Activated CD8-positive, alpha-beta T cell treated with anti-CD3 and anti-CD28 coated beads, Interleukin-2, amount 10 ng/mL, durations not matched to agents 7 days and 5 days (primary cell): ENCODE data around the gene ARHGAP26. TPM values are rescaled to one million over a fixed set of nuclear protein-coding genes. Genes with fewer than 3 reads are reported as not detected.
A peak's percentile ranks its signal among the peaks of the same experiment; 100 is the strongest.

ENCODE experiments used
- ATAC-seq: fragments of 150-1000 bp; cut with Tn5 transposase; one replicate; pipeline ENCODE4 v1.10.0; 2021; ENCODE audit warnings: moderate library complexity
- CTCF ChIA-PET: fragments of 350-600 bp; sonication (Branson Sonifier 250); formaldehyde crosslinking; loops from one replicate; lab custom pipeline; 2021; ENCODE audit warnings: antibody characterized with exemption; lab: Charles Lee
- POLR2A ChIA-PET: fragments of 350-600 bp; sonication (Branson Sonifier 250); formaldehyde crosslinking; loops from one replicate; lab custom pipeline; 2021; ENCODE audit warnings: antibody characterized with exemption; lab: Charles Lee
- DNase-seq: peaks from one replicate; pipeline ENCODE4 v3.0.0-alpha.2; 2020
- H3K27ac Mint-ChIP-seq: one replicate; pipeline ENCODE4 v1.8.0; 2021; ENCODE audit warnings: mild to moderate bottlenecking, mixed read lengths
- H3K27me3 Mint-ChIP-seq: one replicate; pipeline ENCODE4 v1.8.0; 2021; ENCODE audit warnings: low read depth, mixed read lengths
- H3K36me3 Mint-ChIP-seq: one replicate; pipeline ENCODE4 v1.8.0; 2021; ENCODE audit warnings: low read depth, mixed read lengths
- H3K4me1 Mint-ChIP-seq: one replicate; pipeline ENCODE4 v1.8.0; 2021; ENCODE audit warnings: low read depth, mixed read lengths
- H3K4me3 Mint-ChIP-seq: one replicate; pipeline ENCODE4 v1.8.0; 2021; ENCODE audit warnings: mild to moderate bottlenecking, mixed read lengths
- H3K9me3 Mint-ChIP-seq: one replicate; pipeline ENCODE4 v1.8.0; 2022; ENCODE audit warnings: mixed read lengths; ENCODE audit not compliant: insufficient read depth
- total RNA-seq, 2 experiments: library from RNA; stranded (reverse); gene quantifications; one replicate each; pipeline ENCODE4 v1.2.3, GENCODE V29; 2021

ARHGAP26 gene
- total RNA-seq, 2 experiments from 2014 or later, result 25.4 to 30.3 TPM

DNA sequence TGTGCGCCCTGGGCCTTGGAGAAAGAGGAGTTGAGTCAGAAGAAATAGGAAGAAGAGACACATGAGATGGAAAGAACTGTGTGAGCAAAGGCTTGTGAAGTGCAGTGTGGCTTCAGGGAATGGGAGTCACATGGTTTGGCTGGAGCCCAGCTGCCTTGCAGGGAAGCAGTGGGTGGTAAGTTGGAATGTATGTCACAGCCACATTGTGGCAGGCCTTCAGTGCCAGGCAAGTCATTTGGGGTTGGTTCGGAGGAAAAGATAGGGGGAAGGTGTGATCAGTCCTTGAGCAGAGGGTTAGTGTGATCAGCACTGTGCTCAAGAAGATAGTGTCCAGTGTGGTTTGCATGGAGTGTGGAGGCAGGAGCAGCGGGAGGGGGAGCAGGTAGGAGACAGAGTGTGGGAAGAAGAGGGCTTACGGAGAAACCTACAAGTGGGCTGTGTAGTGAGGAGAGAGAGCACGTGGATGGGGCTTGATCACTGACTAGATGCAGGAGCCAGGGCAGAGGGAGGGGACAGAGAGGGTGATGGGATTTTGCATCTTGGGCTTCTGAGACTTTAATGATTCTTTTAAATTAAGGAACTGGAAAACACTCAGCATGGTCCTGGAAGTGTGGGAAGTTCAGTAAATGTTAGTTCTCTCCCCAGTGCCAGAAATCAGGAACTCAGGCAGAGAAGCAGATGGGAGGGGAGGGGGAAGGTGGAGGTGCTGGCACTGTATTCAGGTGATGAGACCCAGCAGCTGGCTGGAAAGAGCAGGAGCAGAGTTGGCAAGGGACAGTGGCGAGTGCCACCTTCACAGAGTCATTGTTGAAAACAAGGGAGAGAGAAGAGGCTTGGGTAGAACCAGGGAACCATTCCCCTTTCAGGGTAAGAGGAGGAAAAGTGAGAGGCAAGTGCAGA lies 46.6 kb downstream of the ARHGAP26 start:
- POLR2A ChIA-PET, result no interaction called here
- H3K27me3 Mint-ChIP-seq, result no peaks in the 10 kb centered on the region
- ATAC-seq (no peak), DNase-seq (no peak)
- H3K27ac Mint-ChIP-seq, result peak overlapping the region; percentile 13
- CTCF ChIA-PET, result interaction anchor here (1.8 kb wide), 1 partner anchor 46 kb away, joined by 4 read pairs; the partner anchor contains the start of gene ARHGAP26
- H3K9me3 Mint-ChIP-seq, result no peaks in the 10 kb centered on the region
- peaks cover 9% of the 10 kb centered on the region for H3K36me3 Mint-ChIP-seq
- peaks cover 16% of the 10 kb centered on the region for H3K4me1 Mint-ChIP-seq
- H3K4me3 Mint-ChIP-seq, result no peak overlapping the region

DNA sequence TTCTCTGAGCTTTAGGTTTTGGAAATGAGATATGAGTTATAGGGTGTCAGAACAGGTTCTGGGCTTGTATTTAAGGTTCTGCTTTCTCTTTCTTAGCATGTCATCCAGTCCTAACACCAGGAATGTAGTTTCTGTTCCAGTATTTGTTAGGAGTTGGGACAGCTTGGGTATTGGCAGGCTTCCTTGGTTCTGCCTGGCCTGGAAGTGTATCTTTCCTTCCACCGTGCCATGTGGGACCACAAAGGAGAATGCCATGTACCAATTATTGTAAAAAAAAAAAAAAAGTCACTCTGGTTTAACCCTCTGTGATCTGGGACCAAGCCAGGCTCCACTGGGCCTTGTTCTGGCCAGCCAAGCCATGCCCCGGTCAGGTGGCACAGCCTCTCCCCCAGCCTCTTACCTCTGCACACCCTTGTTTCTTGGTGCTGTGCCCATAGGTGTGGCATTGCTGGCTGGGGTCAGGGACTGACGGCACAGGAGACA lies 47.8 kb downstream of the ARHGAP26 start:
- H3K27ac Mint-ChIP-seq, result no peak overlapping the region
- ChIA-PET CTCF (interaction anchor here (1.3 to 1.8 kb wide), 2 partner anchors 17 to 47 kb away, joined by 4 read pairs; partner anchors contain the start of gene ARHGAP26), POLR2A (no interaction called here)
- H3K4me3 Mint-ChIP-seq, result no peak overlapping the region
- H3K4me1 Mint-ChIP-seq, result peaks cover 16% of the 10 kb centered on the region
- DNase-seq (no peak), ATAC-seq (no peak)
- peaks cover 9% of the 10 kb centered on the region for H3K36me3 Mint-ChIP-seq
- no peaks in the 10 kb centered on the region for H3K9me3 Mint-ChIP-seq
- H3K27me3 Mint-ChIP-seq, result no peaks in the 10 kb centered on the region

DNA sequence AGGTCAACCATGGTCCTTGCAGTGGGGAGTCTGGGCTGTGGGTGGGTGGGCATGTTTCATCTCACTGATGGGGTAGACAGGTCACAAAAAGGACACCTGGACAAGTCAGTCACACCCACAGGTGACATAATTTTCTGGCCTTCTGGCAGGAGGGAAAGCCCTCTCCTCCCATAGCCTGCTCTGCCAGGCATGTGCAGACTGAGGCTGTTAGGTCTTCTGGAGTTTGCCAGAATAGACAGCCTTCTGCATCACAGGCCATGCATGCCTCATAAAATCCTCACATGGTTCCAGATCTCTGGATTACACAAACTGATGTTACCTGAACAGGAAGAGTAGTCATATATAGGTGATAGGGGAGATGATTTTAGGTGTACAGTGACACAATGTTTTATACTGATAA lies 49.1 kb downstream of the ARHGAP26 start:
- POLR2A ChIA-PET, result no interaction called here
- CTCF ChIA-PET, result interaction anchor here (0.7 to 0.8 kb wide), 2 partner anchors 26 to 106 kb away, joined by 3 to 4 read pairs; no protein-coding TSS in a partner anchor
- no peak for DNase-seq
- ATAC-seq, result no peak
- H3K27ac Mint-ChIP-seq, result no peak overlapping the region
- H3K4me3 Mint-ChIP-seq, result no peak overlapping the region
- H3K9me3 Mint-ChIP-seq, result no peaks in the 10 kb centered on the region
- no peaks in the 10 kb centered on the region for H3K27me3 Mint-ChIP-seq
- peaks cover 5% of the 10 kb centered on the region for H3K36me3 Mint-ChIP-seq
- peaks cover 27% of the 10 kb centered on the region for H3K4me1 Mint-ChIP-seq

DNA sequence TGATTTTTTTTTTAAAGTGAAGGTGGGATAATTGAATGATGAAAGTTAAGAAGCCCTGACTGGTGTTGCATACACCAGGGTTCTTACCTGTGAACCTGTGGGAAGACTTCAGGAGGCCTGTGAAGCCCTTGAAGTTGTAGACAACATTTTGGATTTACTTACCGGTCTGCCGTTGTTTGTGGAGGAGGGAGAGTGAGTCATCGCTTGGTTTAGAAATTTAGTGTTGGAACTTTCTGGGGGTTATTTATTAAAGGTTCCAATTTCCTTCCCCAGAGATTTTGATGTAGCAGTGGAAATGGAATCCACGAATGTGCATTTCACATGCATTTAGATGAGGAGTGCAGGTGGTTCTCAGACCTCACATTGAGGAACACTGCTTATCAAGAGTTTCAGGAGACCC lies 49.6 kb downstream of the ARHGAP26 start:
- ChIA-PET CTCF (interaction anchor here (2.5 to 3.3 kb wide), 2 partner anchors 19 to 22 kb away, joined by 8 to 14 read pairs; no protein-coding TSS in a partner anchor), POLR2A (no interaction called here)
- DNase-seq (no peak), ATAC-seq (no peak)
- Mint-ChIP-seq H3K4me1 (peaks cover 30% of the 10 kb centered on the region), H3K4me3 (no peak overlapping the region), H3K27me3 (no peaks in the 10 kb centered on the region), H3K27ac (no peak overlapping the region), H3K9me3 (no peaks in the 10 kb centered on the region), H3K36me3 (peaks cover 5% of the 10 kb centered on the region)

DNA sequence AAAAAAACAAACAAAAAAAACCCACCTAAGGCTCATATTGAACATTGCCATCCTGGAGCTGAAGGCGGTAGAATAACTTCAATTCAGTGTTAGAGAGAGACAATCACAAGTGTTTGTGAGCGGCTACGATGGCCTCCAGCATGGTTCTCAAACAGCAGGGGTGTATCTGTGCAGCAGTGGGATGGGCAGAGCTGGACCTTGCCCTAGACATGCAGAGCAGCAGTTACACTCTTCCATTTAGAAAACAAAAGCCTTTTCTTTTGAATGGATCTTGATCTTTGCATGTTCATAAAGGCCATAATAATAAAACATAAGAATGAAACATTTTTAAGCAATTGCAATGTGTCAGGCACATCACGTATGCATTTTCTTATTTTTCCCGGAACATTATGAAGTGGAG lies 50.3 kb downstream of the ARHGAP26 start:
- H3K27me3 Mint-ChIP-seq, result no peaks in the 10 kb centered on the region
- H3K9me3 Mint-ChIP-seq, result no peaks in the 10 kb centered on the region
- H3K27ac Mint-ChIP-seq, result no peak overlapping the region
- H3K4me1 Mint-ChIP-seq, result peaks cover 35% of the 10 kb centered on the region
- ChIA-PET POLR2A (no interaction called here), CTCF (interaction anchor here (1.3 to 3.3 kb wide), 3 partner anchors 20 to 50 kb away, joined by 3 to 14 read pairs (median 8); no protein-coding TSS in a partner anchor)
- ATAC-seq (no peak), DNase-seq (no peak)
- no peak overlapping the region for H3K4me3 Mint-ChIP-seq
- peaks cover 4% of the 10 kb centered on the region for H3K36me3 Mint-ChIP-seq

DNA sequence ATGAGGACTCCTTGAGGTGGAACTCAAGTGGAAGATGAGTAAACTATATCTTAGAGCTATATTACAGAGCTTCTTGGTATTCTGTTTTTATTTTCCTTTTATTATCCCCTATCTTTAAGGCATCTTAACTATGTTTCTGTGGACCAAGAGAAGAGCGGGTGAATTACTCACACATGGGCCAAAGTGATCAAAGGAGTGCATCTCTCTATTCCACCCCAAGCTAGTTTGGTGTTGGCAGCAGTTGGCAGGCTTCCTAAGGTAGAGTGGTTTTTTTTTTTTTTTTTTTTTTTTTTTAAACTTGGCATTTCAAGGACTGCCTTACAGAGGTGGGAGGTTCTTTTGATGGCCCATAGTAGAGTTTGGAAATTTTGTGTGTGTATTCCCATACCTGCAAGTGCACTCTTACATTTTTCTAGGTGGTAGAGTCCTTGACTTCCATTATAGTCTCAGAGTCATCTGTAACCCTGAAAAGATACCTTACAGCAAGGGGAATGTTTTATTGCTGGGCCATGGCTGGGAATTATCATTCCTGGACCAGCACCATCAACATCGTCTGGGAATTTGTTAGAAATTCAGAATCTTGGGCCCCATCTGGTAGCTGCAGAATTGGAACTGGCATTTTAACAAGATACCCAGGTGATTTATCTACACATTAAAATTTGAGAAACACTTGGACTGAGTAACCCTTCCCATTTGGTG lies 51.0 kb downstream of the ARHGAP26 start:
- H3K9me3 Mint-ChIP-seq, result no peaks in the 10 kb centered on the region
- POLR2A ChIA-PET, result no interaction called here
- peaks cover 40% of the 10 kb centered on the region for H3K4me1 Mint-ChIP-seq
- no peak overlapping the region for H3K27ac Mint-ChIP-seq
- no peaks in the 10 kb centered on the region for H3K27me3 Mint-ChIP-seq
- no peak overlapping the region for H3K4me3 Mint-ChIP-seq
- peaks cover 2% of the 10 kb centered on the region for H3K36me3 Mint-ChIP-seq
- CTCF ChIA-PET, result interaction anchor here (1.0 to 3.3 kb wide), 7 partner anchors 20 to 73 kb away, joined by 3 to 14 read pairs (median 6); no protein-coding TSS in a partner anchor
- DNase-seq (no peak), ATAC-seq (no peak)

DNA sequence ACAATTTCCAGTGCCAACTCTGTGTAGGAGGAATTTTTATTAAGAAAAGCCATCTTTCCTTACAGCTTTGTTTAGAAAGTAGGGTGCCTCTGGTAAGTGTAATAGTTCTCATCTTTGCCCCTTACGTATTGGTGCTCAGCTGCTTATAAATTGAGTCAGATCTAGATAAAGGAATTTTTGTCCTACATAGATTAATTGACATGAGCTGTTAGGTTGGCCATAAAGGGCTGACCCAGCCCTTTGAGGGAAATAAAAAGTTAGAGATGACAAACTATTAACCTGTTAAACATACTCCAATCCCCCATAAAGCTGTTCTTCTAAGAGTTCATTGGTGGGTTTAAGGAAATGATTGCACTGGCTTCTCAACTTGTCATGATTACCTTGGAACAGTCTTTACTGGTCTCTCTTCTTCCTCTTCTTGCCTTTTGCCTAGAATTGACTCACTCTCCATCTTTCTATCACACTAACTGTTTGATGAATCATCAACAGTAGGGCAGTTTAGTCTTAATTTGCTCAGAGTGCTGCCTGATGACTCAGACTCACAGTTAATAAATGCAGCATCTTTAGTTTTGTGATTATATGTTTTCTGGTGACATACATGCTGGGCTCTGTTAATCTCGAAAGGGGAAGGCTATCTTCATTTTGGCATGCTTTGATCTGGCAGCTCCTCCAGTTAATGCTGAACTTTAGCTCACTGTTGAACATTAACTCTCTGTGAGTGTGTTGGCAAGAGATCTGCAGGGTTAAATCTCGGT lies 51.7 kb downstream of the ARHGAP26 start:
- Mint-ChIP-seq H3K9me3 (no peaks in the 10 kb centered on the region), H3K4me3 (no peak overlapping the region), H3K27ac (no peak overlapping the region), H3K27me3 (no peaks in the 10 kb centered on the region), H3K4me1 (peaks cover 48% of the 10 kb centered on the region), H3K36me3 (peaks cover 2% of the 10 kb centered on the region)
- CTCF ChIA-PET, result interaction anchor here (1.0 to 3.3 kb wide), 8 partner anchors 21 to 74 kb away, joined by 3 to 14 read pairs (median 6); no protein-coding TSS in a partner anchor
- DNase-seq (no peak), ATAC-seq (peak; percentile 60)
- POLR2A ChIA-PET, result interaction anchor here (0.9 kb wide), 1 partner anchor 51 kb away, joined by 3 read pairs; the partner anchor contains the start of gene ARHGAP26

DNA sequence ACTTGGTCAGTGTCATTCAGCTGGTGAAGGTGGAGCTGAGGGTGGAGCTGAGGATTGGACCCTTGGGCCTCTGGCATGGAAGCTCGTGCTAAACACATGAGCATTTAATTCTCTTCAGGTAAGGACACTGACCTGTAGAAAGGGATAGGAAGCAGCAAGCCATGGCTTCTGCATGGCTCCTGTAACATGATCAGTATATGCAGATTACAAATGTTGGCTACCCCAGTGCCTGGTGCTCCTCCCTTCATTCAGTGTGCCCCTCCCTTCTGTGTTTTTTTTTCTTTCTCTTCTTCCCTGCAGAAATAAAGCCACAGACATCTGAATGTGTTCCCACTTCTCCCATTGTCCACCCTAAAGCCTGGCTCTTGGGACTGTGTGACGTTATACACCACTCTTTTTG lies 52.9 kb downstream of the ARHGAP26 start:
- ChIA-PET POLR2A (no interaction called here), CTCF (interaction anchor here (1.0 to 3.3 kb wide), 5 partner anchors 13 to 53 kb away, joined by 3 to 14 read pairs (median 5); partner anchors contain the start of gene ARHGAP26)
- H3K4me3 Mint-ChIP-seq, result no peak overlapping the region
- DNase-seq (no peak), ATAC-seq (no peak)
- no peaks in the 10 kb centered on the region for H3K9me3 Mint-ChIP-seq
- H3K36me3 Mint-ChIP-seq, result peaks cover 2% of the 10 kb centered on the region
- no peaks in the 10 kb centered on the region for H3K27me3 Mint-ChIP-seq
- no peak overlapping the region for H3K27ac Mint-ChIP-seq
- peaks cover 60% of the 10 kb centered on the region for H3K4me1 Mint-ChIP-seq

DNA sequence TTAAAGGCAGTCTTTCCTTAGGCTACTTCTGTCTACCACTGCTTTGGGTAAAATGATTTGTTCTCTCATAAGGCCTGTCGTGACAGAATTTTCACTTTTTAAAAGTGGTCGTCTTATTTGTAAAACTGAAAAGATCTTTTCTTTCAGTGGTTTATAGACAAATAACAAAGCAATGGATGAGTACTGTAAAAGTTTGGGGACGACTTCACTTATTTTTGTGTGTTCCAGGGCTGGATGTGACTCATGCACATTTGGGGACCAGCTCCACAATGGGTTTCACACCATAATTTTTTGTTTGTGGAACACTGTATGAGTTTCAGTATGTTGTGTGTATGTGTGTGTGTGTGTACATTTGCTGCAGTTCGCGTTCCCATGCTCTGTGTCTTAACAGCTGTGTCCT lies 53.6 kb downstream of the ARHGAP26 start:
- Mint-ChIP-seq H3K27ac (no peak overlapping the region), H3K4me1 (peaks cover 64% of the 10 kb centered on the region), H3K9me3 (no peaks in the 10 kb centered on the region), H3K27me3 (no peaks in the 10 kb centered on the region), H3K36me3 (peaks cover 2% of the 10 kb centered on the region), H3K4me3 (no peak overlapping the region)
- POLR2A ChIA-PET, result interaction anchor here (0.7 to 1.5 kb wide), 3 partner anchors 23 to 50 kb away, joined by 3 to 4 read pairs (median 3); no protein-coding TSS in a partner anchor
- DNase-seq (no peak), ATAC-seq (no peak)
- CTCF ChIA-PET, result interaction anchor here (1.0 to 1.7 kb wide), 8 partner anchors 9 to 111 kb away, joined by 3 to 6 read pairs (median 4); partner anchors contain the start of gene ARHGAP26

DNA sequence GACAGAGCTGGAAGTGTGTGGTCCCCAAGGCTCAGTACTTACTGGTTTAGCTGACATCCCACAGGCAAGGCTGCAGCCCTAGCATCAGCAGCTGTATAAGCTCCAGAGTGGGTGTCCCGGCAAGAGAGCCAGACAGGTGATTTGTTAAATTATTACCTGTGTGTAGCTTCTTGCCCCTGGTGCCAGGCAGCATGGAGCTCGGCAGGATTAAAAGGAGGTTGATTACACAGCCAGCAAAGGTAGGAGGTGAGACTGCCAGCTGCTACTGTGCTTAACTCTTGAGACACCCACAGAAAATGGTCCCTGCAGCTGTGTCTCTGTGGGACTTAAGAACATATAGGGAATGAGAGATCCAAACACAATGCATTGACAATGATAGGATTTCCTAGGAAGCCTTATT lies 54.2 kb downstream of the ARHGAP26 start:
- no peak overlapping the region for H3K4me3 Mint-ChIP-seq
- DNase-seq (no peak), ATAC-seq (no peak)
- H3K4me1 Mint-ChIP-seq, result peaks cover 62% of the 10 kb centered on the region
- H3K27me3 Mint-ChIP-seq, result no peaks in the 10 kb centered on the region
- peak overlapping the region; percentile 40 for H3K27ac Mint-ChIP-seq
- no peaks in the 10 kb centered on the region for H3K9me3 Mint-ChIP-seq
- ChIA-PET CTCF (interaction anchor here (1.0 to 1.5 kb wide), 6 partner anchors 9 to 111 kb away, joined by 3 to 5 read pairs (median 4); partner anchors contain the start of gene ARHGAP26), POLR2A (interaction anchor here (0.7 to 1.5 kb wide), 3 partner anchors 23 to 49 kb away, joined by 3 to 4 read pairs (median 3); no protein-coding TSS in a partner anchor)
- peaks cover 2% of the 10 kb centered on the region for H3K36me3 Mint-ChIP-seq
